GM19023 (cell line): ENCODE results near the gene SOWAHA.
"Not testable (repeated sequence)": the region's sequence is repeated elsewhere in the genome, so short reads cannot be mapped to it uniquely, and the experiment has no call there.

Experiments used
- ATAC-seq: cut with Tn5 transposase; IDR thresholded peaks from one replicate; pipeline ENCODE4 v1.9.1; 2021; ENCODE audit warnings: mild to moderate bottlenecking, moderate library complexity; ENCODE audit not compliant: unreplicated experiment

Gene SOWAHA

DNA sequence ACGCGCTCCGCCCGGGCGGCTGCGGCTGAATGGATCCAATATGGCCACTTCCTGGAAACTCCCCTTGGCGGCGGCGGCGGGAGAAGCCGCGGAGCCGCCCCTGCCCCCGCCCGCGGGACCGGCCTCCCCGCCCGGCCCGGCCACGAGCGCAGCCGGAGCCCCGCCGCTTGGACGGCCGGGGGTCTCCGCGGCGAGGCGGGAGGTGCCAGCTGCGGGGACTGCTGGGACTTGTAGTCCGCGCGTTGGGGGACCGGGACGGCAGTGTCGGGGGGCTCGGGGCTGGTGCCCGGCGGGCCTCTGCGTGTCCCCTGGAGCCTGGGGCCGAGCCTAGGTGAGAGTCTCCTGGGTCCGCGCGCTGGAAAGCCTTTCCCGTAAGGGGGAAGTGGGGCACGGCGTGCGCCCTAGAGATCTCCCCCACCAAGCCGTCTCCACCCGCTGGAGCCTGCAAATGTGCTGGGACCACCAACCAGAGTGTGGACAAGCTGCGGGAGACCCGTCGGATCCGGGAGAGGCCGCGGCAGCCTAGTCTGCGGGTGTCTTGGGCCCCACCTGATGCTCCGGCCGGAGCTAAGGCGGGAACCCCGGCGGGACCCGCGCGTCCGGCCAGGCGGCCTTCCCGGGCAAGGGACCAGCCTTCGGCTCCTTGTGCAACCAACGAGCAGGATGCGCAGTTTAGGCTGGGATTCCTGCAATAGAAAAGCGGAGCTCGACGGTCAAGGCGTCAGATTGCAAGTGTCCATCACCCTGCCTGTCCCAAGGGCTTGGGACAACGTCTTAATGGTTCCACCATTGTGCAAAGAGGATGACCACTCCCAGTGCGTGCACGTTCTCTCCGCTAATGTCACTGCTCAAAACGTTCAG lies 35.7 kb upstream of the SOWAHA start, which contains the start of gene SEPTIN8:
SEPTIN8 (minus strand) TSS at position 31 of the 861 bp plus-strand sequence. CDS start 102 bp downstream, outside the sequence.
- ATAC-seq, result peak; percentile 57

DNA sequence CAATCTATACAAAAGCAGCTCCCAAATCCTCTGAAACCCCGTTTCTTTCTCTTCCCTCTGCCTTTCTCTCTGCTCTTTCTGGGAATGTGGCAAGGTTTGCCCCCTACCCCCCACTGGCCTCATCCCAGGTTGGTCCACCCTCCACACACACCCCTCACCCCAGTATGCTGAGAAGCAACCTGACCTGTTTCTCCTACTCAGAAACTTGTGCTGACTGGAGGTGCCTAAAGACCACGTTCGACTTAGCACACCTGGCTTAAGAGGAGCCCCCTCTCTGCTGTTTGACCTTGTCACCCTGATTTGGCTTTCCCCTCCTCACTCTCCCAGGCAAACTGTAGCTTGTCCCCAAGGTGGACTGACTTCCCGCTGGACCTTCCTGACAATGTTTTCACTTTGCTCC lies 35.0 kb upstream of the SOWAHA start:
- ATAC-seq, result no peak

DNA sequence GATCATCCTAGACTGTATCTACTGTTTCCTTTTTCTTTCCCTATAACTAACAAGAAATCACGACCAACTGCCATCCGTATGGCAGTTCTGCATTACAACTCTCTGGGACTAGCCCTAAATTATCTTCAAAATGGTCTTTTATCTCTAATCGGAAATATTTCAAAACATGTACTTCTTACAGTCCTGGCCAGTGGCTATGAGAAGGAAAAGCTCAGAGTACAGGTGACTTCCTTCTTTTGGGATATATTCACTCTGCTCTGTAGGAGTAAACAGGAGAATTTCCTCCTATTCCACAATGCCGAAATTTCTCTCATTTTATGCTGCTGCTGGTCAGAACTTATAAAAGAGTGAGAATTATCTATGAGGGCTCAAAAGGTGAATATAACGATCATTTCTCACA lies 34.2 kb upstream of the SOWAHA start:
- no peak for ATAC-seq

DNA sequence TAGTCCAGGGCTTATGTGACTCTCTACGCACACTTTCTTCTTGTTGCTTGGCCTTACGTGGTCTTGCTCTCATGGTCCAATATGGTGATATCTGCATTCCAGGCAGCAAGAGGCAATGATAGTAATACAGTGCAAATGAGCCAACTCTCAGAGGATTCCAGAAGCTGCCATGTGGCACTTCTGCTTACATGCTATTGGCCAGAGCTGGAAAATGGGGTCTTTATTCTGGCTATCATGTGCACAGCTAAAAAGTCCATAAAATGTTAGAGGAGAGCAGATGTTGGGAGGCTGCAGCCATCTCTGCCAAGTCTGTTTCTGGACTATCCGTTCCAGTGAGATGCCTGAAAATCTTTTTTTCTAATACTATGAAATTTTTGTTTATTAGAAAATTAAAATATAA lies 33.1 kb upstream of the SOWAHA start:
- ATAC-seq, result no peak

DNA sequence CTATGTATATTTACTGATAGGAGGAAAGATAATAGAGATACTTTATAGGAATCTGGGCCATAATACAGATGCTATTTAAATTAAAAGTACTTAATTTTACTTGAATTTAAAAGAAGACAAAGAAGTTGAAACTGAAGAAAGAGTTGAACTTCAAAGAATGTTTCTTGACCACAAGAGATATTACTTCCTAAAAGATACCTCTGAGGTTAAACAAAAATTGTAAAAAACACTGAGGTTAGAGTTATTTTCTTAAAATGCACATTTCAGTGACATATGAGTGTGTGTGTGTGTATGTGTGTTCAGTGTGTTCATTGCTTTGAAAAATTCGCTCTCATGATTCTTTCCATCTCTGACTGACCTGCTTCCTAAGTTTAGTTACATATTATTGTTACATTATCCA lies 32.5 kb upstream of the SOWAHA start:
- no peak for ATAC-seq

DNA sequence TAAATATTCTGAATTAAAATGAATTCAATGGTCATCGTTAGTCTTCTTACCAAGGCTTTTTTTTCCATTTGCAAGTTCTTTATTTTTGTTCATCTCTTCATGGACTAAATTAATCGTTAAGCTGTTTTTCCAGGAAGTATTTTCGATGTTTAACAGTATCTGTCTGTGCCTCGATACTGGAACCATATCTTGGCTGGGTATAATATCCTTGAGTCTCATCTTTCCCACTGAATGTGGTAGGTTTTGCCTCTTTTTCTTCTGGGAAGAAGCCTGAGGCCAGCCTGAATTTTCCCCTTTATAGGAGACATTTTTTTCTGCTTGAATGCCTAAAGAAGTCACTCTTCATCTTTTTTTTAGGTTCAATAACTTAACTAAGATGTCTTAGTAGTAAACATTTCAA lies 32.1 kb upstream of the SOWAHA start:
- ATAC-seq, result no peak

DNA sequence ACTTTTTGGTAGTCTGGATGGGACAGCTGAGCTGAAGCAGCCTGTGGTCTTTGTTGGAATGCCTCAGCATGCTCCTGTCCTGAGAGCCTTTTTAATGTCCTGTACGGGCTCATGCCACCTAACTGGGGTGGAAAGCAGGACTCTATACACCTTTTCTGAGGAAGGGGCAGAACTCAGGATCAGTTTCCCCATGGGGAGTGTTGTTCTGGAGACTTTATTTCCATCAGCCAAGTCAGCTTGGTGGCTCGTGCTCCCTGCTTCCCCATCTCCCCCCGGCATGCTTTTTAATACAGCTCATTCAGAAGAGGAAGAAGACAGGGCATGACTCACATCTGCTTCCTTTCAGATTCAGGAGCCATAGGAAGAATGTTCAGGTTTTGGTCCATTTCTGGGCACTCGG lies 31.0 kb upstream of the SOWAHA start:
- ATAC-seq, result no peak

DNA sequence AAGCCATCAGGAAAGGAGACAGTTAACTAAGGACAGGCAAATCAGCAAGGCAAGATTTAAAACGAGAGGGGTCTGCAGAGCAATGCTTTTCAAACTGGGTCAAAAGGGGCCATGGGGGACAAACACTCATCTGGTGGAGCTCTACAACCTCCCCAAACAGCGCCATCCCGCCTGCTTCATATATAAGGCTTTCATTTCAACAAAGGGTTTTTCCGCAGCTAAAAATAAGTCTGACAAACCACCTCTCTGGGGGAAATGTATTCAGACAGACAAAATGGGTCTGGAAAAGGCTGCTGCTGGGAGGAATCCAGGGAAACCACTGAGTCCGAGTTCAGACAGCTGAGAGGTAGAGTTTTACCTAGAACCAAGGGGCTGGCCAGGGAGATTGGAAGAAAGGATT lies 27.7 kb upstream of the SOWAHA start:
- no peak for ATAC-seq

DNA sequence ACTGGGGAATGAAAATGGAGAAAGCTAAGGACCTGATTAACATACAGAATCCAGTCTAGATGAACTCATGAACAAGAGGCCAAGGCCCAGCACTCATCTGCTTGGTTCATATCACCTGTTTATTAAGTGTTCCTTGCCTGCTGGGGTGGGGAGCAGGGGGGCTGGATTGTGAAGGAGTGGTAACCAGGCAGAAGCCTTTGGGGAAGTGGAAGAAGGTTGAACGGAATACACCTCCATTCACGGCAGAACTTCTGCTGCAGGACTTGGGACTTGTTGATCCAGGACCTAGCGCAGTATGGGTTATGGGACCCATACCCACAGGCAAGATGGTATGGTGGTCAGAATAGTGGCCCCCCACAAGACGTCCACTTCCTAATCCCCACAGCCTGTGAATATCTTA lies 27.2 kb upstream of the SOWAHA start:
- ATAC-seq, result no peak

DNA sequence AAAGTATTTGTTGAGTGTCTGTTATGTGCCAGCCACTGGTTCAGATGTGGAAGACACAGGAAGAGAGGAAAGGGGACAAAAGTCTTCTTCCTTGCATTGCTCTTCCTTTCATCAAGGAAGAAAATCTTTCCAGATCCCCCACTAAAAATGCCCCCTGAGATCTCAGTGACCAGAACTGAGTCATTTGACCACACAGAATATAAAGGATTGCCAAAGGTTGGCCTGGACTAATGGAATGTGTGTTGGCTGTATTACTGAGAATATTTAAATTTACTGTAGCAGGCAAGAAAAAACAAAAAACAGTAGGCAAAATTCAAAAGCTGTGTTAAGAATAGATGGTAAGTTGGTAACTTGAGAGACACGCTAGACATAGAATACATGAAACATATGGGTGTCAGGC lies 26.0 kb upstream of the SOWAHA start:
- no peak for ATAC-seq

DNA sequence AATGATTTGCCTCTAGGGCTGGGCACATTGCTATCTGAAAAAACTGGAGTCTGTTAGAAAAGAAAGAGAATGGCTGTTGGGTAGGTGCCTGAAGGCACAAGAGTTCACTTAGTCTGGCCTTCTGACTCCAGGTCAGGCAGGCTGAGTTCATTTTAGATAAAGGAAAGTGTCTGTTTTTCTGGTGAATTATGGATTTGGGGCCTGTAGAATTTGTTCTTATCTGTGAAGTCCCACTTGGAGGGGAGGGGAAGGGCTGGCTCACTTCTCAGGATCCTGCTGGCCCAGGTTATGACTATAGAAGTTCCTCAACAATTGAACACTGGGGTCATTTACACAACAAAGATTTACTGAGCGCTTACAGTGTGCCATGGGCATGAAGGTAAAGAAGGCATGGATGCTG lies 24.6 kb upstream of the SOWAHA start:
- no peak for ATAC-seq

DNA sequence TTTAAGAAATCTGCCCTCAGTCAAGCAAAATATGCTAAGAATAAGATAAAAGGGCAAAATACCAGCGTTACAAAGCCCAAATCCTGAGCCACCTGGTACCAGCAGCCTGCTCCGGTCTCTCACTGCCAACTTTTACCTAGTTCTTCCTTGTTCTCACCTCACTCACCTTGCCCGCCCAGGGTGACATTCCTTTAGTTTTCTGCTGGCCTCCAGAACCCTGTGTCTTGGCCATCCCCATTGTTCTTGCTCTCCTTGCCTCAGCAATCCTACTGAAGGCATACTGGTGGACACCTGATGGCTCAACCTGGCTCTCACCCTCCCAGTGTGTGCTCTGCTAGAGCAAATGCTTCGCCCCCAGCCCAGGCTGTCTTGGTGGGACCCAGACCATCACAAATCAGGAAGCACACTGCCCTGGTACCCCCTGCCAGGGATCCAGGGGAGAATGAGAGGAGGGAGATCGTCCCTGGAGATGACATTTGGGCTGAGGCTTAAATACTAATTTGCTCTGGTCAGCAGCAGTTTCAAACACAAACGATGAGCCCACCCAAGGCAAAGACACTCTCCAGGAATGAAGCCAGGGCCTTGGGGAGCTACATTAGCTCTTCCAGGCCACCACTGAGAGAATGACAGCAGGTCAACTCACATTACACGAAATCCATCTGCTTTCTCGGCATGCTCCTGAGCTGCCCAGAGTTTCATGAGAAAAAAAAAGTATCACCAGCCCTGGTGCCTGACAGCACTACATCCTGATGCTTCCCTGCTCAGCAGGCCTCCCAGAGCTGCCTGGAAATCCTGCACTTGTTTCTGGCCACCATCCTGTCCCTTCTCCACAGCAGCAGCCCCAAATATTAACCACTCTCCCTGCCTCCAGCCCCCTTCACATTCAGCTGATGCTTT lies 23.9 kb upstream of the SOWAHA start:
- no peak for ATAC-seq

DNA sequence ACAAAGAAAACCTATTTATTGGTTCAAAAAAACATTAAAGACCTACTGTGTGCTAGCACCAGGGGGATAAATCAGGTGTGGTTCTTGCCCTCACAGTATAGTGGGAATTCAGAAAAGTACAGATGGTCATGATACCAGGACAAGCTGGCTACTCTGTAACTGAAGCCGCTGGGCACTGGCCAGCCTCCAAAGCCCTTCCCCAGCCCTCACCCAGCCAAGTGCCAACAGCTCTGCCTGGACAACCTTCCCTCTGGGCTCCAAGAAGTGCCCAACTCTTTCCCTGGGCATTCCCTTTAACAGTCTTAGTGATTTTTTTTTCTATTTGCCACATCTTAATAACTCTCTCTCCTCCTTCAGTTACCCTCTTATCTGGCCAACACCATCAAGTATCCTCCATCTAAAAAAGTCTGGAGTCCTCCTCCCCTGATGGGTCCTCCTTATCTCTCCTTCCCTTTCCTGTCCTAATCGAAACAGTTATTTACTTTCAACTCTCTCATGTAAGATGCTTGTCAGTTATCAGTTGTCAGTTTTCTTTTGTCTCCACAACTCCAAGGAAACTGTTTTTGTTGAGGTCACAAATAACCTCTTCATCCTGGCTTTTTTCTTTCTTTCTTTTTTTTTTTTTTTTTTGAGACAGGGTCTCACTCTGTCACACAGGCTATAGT lies 22.8 kb upstream of the SOWAHA start:
- no peak for ATAC-seq

DNA sequence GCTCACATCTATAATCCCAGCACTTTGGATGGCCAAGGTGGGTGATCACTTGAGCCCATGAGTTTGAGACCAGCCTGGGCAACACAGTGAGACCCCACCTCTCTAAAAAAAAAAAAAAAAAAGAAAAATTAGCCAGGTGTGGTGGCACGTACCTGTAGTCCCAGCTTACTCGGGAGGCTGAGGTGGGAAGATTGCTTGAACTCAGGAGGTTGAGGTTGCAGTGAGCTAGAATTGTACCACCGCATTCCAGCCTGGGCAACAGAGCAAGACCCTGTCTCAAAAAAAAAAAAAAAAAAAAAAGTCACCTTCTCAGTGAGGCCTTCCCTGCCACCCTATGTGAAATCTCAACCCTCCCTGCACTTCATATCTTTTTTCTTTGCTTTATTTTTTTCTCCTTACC lies 22.1 kb upstream of the SOWAHA start:
- ATAC-seq, result no peak

DNA sequence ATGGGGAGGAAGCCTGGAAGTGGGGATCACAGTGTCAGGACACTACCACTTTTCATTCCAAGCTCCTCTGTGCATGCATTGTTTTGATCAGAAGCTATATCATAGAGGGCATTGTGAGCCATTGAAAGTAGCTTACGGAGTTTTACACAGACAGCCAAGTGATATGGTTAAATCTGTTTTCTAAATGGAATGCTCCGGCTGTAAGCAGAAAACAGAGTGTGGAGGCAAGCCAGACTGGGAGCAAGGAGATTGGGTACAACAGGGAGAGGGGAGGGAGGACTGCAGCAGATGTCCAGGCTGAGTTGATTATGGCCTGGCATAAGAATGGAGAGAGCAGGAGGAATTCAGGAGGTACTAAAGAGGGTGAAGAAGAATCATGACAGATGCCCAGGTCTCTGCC lies 15.5 kb upstream of the SOWAHA start:
- no peak for ATAC-seq

DNA sequence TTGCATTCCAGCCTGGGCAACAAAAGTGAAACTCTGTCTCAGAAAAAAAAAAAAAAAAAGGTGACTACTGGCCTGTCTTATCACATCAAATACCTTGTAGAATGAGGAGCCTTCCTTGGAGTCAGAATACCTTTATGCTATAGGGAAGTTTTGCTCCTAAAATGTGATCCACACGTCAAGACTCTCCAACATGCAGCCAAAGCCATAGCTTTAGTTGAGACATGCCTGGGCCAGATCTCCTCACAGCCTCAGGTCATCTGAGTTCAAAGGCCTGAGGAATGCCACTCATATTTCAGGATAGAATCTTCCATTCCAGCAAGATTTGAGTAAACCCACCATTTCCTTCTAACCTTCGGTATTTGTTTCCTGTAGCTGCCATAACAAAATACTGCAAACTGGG lies 13.7 kb upstream of the SOWAHA start:
- ATAC-seq, result no peak

DNA sequence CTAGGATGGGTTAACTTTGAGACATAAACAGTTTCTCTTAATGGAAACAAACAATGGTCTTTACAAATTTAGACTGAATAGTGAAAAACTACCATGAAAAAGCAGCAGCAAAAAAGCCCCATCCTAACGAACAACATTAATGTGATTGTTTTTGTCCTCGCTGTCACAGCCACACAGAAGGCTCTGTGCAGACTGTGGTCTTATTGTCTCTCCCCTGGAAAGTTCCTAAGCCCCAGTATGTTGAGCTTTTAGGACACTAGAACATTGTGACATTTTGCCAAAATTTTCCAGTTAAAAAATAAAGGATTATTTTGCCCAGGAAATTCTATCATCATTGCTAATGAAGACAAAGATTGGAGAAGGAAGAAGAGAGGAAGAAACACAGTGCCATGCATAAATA lies 12.6 kb upstream of the SOWAHA start:
- no peak for ATAC-seq

DNA sequence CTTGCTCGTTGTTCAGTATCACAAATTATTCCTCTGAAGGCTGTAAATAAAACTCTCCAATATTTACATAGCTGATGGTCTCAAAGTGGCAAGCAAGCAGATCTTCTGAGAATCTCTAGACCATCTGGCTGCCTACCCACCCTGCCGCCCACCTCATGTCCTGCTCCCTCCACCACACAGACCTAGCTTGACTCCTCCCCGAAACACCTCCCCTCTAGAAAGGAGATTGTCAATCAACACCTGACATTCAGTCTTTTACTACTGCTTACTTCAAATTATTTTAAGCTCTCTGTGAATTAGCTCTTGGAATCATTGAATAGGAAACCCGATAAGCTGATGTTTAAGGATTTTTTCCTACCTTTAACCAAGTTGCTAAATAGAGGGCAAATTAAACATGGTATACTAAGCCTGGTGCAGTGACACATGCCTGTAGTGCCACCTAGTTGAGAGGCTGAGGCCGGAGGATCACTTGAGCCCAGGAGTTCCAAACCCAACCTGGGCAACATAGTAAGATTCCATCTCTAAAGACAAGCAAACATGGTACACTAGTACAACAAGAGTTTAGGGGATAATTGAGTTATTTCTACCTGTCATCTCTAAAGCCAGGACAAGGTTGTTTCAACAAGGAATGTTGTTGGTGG lies 10.9 kb upstream of the SOWAHA start:
- no peak for ATAC-seq

DNA sequence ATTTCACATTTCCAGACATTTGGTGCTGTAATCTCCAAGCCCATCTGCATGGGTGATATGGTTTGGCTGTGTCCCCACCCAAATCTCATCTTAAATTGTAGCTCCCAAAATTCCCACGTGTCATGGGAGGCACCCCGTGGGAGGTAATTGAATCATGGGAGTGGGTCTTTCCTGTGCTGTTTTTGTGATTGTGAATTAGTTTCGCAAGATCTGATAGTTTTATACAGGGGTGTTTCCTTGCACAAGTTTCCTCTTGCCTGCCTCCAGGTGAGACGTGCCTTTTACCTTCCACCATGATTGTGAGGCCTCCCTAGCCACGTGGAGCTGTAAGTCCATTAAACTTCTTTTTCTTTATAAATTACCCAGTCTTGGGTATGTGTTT lies 10.4 kb upstream of the SOWAHA start:
- ATAC-seq, result not testable (repeated sequence)

DNA sequence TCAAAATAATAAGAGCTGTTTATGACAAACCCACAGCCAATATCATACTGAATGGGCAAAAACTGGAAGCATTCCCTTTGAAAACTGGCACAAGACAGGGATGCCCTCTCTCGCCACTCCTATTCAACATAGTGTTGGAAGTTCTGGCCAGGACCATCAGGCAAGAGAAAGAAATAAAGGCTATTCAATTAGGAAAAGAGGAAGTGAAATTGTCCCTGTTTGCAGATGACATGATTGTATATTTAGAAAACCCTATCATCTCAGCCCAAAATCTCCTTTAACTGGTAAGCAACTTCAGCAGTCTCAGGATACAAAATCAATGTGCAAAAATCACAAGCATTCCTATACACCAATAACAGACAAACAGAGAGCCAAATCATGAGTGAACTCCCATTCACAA lies 8.9 kb upstream of the SOWAHA start:
- not testable (repeated sequence) for ATAC-seq

DNA sequence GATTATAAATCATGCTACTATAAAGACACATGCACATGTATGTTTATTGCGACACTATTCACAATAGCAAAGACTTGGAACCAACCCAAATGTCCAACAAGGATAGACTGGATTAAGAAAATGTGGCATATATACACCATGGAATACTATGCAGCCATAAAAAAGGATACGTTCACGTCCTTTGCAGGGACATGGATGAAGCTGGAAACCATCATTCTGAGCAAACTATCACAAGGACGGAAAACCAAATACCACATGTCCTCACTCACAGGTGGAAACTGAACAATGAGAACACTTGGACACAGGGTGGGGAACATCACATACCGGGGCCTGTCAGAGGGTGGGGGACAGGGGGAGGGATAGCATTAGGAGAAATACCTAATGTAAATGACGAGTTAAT lies 7.2 kb upstream of the SOWAHA start:
- ATAC-seq, result not testable (repeated sequence)
